ENCODE measurements around the gene KLHL29. TPM values are rescaled to one million over a fixed set of nuclear protein-coding genes. Genes with fewer than 3 reads are reported as not detected.

KLHL29 gene
- total RNA-seq, 1 experiment from 2014 or later = 2.4 TPM

DNA sequence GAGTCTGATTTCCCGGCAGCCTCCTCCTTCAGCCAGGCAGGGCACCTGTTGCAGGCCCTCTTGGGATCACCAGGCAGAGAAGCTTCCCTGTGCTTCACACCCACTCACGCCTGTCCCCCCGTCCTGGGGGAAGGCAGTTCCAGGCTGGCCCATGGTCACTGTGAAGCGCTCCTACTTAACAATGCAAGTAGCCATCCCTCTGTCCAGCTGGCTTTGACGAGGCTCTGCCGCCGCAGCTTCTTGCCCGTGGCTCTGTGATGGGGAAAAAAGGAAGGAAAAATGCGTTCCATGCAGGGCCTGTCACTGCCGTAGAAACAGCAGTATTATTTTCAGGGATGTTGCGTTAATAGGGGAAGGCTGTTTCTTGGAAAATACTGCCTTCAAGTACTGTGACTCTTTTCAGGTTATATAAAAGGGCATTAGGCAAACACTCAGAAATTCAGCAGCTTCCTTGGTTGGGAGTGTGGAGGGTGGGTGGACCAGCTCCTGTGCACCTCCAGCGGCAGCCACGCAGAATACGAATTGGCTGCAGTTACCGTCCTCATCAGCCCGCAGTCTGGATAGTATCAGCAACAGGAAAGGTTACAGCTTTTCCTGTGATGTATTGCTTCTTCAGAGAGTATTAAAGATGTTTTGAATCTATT is 232.3 kb downstream of the KLHL29 start:
- no peak overlapping the region for H3K4me3 Mint-ChIP-seq
- Histone ChIP-seq H3K4me2 (ENCODE audit: insufficient read depth, insufficient read length, low read length) (no peak overlapping the region), H2BK12ac (ENCODE audit: insufficient read length, low read depth, low read length) (no peak overlapping the region), H3K27me3 (ENCODE audit: insufficient read depth, low read length) (no peaks in the 10 kb centered on the region), H2AK5ac (ENCODE audit: insufficient read length, low read length) (no peak overlapping the region), H4K91ac (ENCODE audit: insufficient read length, low read depth, low read length) (no peak overlapping the region), H3K14ac (ENCODE audit: insufficient read depth, low read length) (no peak overlapping the region), H3K4me1 (ENCODE audit: insufficient read depth, low read length) (no peaks in the 10 kb centered on the region; the same call in 1 of the 2 replicates), H3K9me3 (ENCODE audit: control insufficient read depth, low read depth, low read length) (no peaks in the 10 kb centered on the region), H3K23me2 (ENCODE audit: insufficient read length, low read depth, low read length, poor library complexity, severe bottlenecking) (no peaks in the 10 kb centered on the region), H4K5ac (ENCODE audit: insufficient read length, low read depth, low read length) (no peak overlapping the region), H3K23ac (ENCODE audit: insufficient read length, low read depth, low read length) (no peak overlapping the region), H2AFZ (ENCODE audit: low read length) (no peak overlapping the region), H3K9ac (ENCODE audit: extremely low read depth, insufficient read length, low read length) (no peak overlapping the region), H3K18ac (ENCODE audit: insufficient read length, low read depth, low read length) (no peak overlapping the region), H3K79me2 (ENCODE audit: insufficient read depth, low read length) (no peaks in the 10 kb centered on the region), H3K27ac (ENCODE audit: insufficient read length, low read depth, low read length) (no peak overlapping the region), H2BK5ac (ENCODE audit: insufficient read length, low read length) (no peak overlapping the region), H2BK20ac (ENCODE audit: low read depth, low read length, poor library complexity, severe bottlenecking) (no peak overlapping the region), H2BK15ac (ENCODE audit: low read depth, low read length) (no peak overlapping the region), H3T11ph (ENCODE audit: low read length) (no peak overlapping the region), H2BK120ac (ENCODE audit: low read depth, low read length, poor library complexity, severe bottlenecking) (no peak overlapping the region), H3K79me1 (ENCODE audit: insufficient read depth, low read depth, low read length, poor library complexity, severe bottlenecking) (no peaks in the 10 kb centered on the region), H3K4ac (ENCODE audit: low read depth, low read length) (no peak overlapping the region), H3K56ac (ENCODE audit: insufficient read length, low read depth, low read length) (no peak overlapping the region), H4K20me1 (ENCODE audit: control insufficient read depth, insufficient read depth, insufficient read length) (no peaks in the 10 kb centered on the region), H4K8ac (replicated peaks; ENCODE audit: insufficient read length, low read depth, low read length) (no peak overlapping the region)
- WGBS (ENCODE audit: extremely low coverage, insufficient read length, low lambda C conversion rate) = no CpG with 5 or more reads among the region's 16 CpGs
- peaks cover under 1 to 3% of the 10 kb centered on the region in 2 experiments; a peak in 2 of 5 replicates for H3K9me3 Mint-ChIP-seq
- no peaks in the 10 kb centered on the region; the same call in none of the 2 replicates for H3K27me3 Mint-ChIP-seq (ENCODE audit: low read depth)
- peak overlapping the region in 1 of 3 experiments; percentile 21; a peak in 1 of 7 replicates for H3K27ac Mint-ChIP-seq
- peaks cover 32 to 39% of the 10 kb centered on the region in 2 experiments for H3K4me1 Mint-ChIP-seq
- DNase-seq = no peak
- TF ChIP-seq CTCF (conservative IDR thresholded peaks at IDR 0.05) = no peak
- H3K36me3 Mint-ChIP-seq (ENCODE audit: insufficient read depth in 1 of 3, low read depth in 3 of 3) = peaks cover 0 to 9% (median 0%) of the 10 kb centered on the region in 3 experiments; a peak in 1 of 7 replicates
